HepG2 (cell line): Measurements from ENCODE around the gene TUFM. TPM values are rescaled to one million over a fixed set of nuclear protein-coding genes. Genes with fewer than 3 reads are reported as not detected.

ENCODE experiments used
- BORCS8-MEF2B ChIP-seq: sonication (generic); formaldehyde crosslinking; IDR thresholded peaks from 2 replicates; pipeline ENCODE4 v1.8.0; 2022; ENCODE audit warnings: mild to moderate bottlenecking, missing genetic modification reagents
- GATA4 ChIP-seq: sonication (generic); IDR thresholded peaks from 2 replicates; pipeline ENCODE4 v1.6.1; 2016; ENCODE audit warnings: antibody characterized with exemption, low read depth, borderline replicate concordance
- GLI4 ChIP-seq: sonication (generic); formaldehyde crosslinking; IDR thresholded peaks from 2 replicates; pipeline ENCODE4 v1.5.1; 2020; ENCODE audit warnings: missing genetic modification reagents, mild to moderate bottlenecking, moderate library complexity, borderline replicate concordance
- GTF2F1 ChIP-seq: fragments of 150-350 bp; IDR thresholded peaks from 2 replicates; pipeline ENCODE4 v1.6.1; 2014; ENCODE audit warnings: low read length
- PPARG ChIP-seq: conservative IDR thresholded peaks from 2 replicates; pipeline ENCODE4 v1.6.1; 2016; ENCODE audit warnings: missing biosample characterization, missing genetic modification reagents
- TMF1 ChIP-seq: sonication (generic); formaldehyde crosslinking; IDR thresholded peaks from 2 replicates; pipeline ENCODE4 v1.8.1; 2022; ENCODE audit warnings: low read depth, missing genetic modification reagents
- ZBTB38 ChIP-seq: sonication (generic); formaldehyde crosslinking; IDR thresholded peaks from 2 replicates; pipeline ENCODE4 v1.5.1; 2020; ENCODE audit warnings: mild to moderate bottlenecking, missing genetic modification reagents
- ZKSCAN5 ChIP-seq: sonication (generic); formaldehyde crosslinking; IDR thresholded peaks from 2 replicates; pipeline ENCODE4 v1.5.1; 2020; ENCODE audit warnings: mild to moderate bottlenecking, missing genetic modification reagents
- ZNF614 ChIP-seq: IDR thresholded peaks from 2 replicates; pipeline ENCODE4 v1.6.1; 2018; ENCODE audit warnings: missing biosample characterization, missing genetic modification reagents, inconsistent platforms, borderline replicate concordance
- ZNF720 ChIP-seq: sonication (generic); formaldehyde crosslinking; IDR thresholded peaks from 2 replicates; pipeline ENCODE4 v1.4.0; 2020; ENCODE audit warnings: missing genetic modification reagents
- ZNF891 ChIP-seq: sonication (generic); formaldehyde crosslinking; IDR thresholded peaks from 2 replicates; pipeline ENCODE4 v1.5.0; 2020; ENCODE audit warnings: mild to moderate bottlenecking, missing genetic modification reagents
- polyA plus RNA-seq, 8 experiments: library from polyadenylated mRNA; depleted of rRNA in 3 of 8; stranded (reverse) in 7 of 8; unstranded in 1 of 8; fragments of >200 nt; fragmentation: Illumina TruSeq in 4 of 8; extraction: Trizol in 4 of 8; gene quantifications; 2 replicates each; pipeline versions ENCODE4 v1.2.1 to v1.2.3, GENCODE V29; 2011 to 2016; ENCODE audit warnings: low read depth in 4 of 8, missing spikeins in 1 of 8, mixed read lengths in 1 of 8; ENCODE audit not compliant: insufficient read depth in 1 of 8
- total RNA-seq, 5 experiments: library from RNA; depleted of rRNA; stranded (reverse); fragments of >200 nt; fragmentation: Illumina TruSeq; extraction: Trizol; gene quantifications; 2 replicates each; pipeline ENCODE4 v1.2.3, GENCODE V29; 2016; ENCODE audit warnings: low read depth in 1 of 5
- TF ChIP-seq, protein P1 (sequence below): sonication (generic); formaldehyde crosslinking; IDR thresholded peaks from 2 replicates; pipeline ENCODE4 v1.5.0; 2020; ENCODE audit warnings: missing genetic modification reagents, mild to moderate bottlenecking, borderline replicate concordance
- TF ChIP-seq, protein P2 (sequence below): sonication (generic); formaldehyde crosslinking; IDR thresholded peaks from 2 replicates; pipeline ENCODE4 v1.4.0; 2020; ENCODE audit warnings: missing genetic modification reagents, borderline replicate concordance
- TF ChIP-seq, protein P3 (sequence below): sonication (generic); formaldehyde crosslinking; conservative IDR thresholded peaks from 2 replicates; pipeline ENCODE4 v1.5.0; 2020; ENCODE audit warnings: missing genetic modification reagents
- TF ChIP-seq, protein P4 (sequence below): sonication (generic); formaldehyde crosslinking; IDR thresholded peaks from 2 replicates; pipeline ENCODE4 v1.5.0; 2020; ENCODE audit warnings: mild to moderate bottlenecking, missing genetic modification reagents, moderate library complexity
- TF ChIP-seq, protein P5 (sequence below): sonication (generic); formaldehyde crosslinking; IDR thresholded peaks from 2 replicates; pipeline ENCODE4 v1.8.0; 2022; ENCODE audit warnings: mild to moderate bottlenecking, missing genetic modification reagents; ENCODE audit not compliant: insufficient replicate concordance
- TF ChIP-seq, protein P6 (sequence below): sonication (generic); formaldehyde crosslinking; conservative IDR thresholded peaks from 2 replicates; pipeline ENCODE4 v1.4.0; 2020; ENCODE audit warnings: missing genetic modification reagents

The TUFM gene
- total and polyA plus RNA-seq, 2 of the 13 experiments (the other 11 are each of a cell fraction or from before 2014, with no cell fraction given) = 206 to 298 TPM

DNA sequence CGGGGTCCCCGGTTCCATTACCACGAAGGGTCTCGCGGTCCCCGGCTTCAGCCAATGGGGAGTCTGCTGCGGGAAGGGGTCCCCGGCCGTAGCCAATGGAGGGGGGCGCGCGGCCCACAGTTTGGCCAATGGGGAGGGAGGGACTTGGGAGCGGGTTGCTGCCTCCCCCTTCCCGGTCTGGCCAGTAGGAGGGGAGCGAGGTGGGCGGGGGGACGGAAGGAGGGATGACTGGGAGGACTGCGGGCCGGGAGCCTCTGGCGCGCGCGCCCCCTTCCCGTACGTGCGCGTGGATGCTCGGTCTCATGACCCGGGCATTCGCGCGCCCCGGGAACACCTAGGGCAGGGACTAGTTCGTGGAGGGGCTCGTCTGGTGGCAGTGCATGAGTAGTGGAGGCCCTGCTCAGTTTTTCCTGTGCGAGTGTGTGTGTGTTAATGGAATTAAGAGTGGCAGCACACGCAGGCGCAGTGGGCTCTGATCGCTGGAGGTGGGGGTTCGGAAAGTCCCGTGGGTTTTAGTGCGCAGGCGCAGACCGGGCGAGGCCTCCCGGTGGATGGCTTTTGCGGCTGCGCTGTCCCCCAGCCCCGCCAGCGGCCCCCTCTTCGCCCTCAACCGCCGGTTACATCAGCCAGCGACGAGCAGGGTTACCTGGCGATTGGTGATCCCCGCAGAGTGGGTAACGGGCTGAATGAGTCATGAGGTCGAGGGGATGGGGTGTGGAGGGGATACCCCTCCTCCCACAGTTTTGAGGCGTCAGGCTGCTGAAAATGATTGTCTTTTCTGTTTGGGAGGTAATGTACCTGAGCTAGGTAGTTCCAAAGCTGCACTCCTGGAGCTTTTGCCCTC lies 22.1 kb downstream of the TUFM start (continued):
- TF ChIP-seq, protein P1, sequence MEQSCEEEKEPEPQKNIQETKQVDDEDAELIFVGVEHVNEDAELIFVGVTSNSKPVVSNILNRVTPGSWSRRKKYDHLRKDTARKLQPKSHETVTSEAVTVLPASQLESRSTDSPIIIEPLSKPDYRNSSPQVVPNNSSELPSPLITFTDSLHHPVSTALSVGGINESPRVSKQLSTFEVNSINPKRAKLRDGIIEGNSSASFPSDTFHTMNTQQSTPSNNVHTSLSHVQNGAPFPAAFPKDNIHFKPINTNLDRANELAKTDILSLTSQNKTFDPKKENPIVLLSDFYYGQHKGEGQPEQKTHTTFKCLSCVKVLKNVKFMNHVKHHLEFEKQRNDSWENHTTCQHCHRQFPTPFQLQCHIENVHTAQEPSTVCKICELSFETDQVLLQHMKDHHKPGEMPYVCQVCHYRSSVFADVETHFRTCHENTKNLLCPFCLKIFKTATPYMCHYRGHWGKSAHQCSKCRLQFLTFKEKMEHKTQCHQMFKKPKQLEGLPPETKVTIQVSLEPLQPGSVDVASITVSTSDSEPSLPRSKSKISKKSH (CRISPR knock-in tag) = no peak; the same call in none of the 2 replicates
- TF ChIP-seq, protein P2, sequence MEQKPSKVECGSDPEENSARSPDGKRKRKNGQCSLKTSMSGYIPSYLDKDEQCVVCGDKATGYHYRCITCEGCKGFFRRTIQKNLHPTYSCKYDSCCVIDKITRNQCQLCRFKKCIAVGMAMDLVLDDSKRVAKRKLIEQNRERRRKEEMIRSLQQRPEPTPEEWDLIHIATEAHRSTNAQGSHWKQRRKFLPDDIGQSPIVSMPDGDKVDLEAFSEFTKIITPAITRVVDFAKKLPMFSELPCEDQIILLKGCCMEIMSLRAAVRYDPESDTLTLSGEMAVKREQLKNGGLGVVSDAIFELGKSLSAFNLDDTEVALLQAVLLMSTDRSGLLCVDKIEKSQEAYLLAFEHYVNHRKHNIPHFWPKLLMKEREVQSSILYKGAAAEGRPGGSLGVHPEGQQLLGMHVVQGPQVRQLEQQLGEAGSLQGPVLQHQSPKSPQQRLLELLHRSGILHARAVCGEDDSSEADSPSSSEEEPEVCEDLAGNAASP (CRISPR knock-in tag) = no peak; the same call in 1 of the 2 replicates
- TF ChIP-seq, protein P3, sequence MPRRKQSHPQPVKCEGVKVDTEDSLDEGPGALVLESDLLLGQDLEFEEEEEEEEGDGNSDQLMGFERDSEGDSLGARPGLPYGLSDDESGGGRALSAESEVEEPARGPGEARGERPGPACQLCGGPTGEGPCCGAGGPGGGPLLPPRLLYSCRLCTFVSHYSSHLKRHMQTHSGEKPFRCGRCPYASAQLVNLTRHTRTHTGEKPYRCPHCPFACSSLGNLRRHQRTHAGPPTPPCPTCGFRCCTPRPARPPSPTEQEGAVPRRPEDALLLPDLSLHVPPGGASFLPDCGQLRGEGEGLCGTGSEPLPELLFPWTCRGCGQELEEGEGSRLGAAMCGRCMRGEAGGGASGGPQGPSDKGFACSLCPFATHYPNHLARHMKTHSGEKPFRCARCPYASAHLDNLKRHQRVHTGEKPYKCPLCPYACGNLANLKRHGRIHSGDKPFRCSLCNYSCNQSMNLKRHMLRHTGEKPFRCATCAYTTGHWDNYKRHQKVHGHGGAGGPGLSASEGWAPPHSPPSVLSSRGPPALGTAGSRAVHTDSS = no peak
- 0 out of 2 replicates have a peak, but pooled peaks have one; percentile 44 for TF ChIP-seq TMF1
- peak; percentile 62; the same call in 1 of the 2 replicates for TF ChIP-seq ZNF891 (CRISPR knock-in tag)
- TF ChIP-seq, protein P4, sequence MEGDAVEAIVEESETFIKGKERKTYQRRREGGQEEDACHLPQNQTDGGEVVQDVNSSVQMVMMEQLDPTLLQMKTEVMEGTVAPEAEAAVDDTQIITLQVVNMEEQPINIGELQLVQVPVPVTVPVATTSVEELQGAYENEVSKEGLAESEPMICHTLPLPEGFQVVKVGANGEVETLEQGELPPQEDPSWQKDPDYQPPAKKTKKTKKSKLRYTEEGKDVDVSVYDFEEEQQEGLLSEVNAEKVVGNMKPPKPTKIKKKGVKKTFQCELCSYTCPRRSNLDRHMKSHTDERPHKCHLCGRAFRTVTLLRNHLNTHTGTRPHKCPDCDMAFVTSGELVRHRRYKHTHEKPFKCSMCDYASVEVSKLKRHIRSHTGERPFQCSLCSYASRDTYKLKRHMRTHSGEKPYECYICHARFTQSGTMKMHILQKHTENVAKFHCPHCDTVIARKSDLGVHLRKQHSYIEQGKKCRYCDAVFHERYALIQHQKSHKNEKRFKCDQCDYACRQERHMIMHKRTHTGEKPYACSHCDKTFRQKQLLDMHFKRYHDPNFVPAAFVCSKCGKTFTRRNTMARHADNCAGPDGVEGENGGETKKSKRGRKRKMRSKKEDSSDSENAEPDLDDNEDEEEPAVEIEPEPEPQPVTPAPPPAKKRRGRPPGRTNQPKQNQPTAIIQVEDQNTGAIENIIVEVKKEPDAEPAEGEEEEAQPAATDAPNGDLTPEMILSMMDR = peak; percentile 57
- peak; percentile 75 for TF ChIP-seq GLI4
- TF ChIP-seq GTF2F1 = no peak
- peak; percentile 52; the same call in 1 of the 2 replicates for TF ChIP-seq ZNF614 (CRISPR knock-in tag)
- no peak for TF ChIP-seq PPARG (CRISPR knock-in tag)
- no peak for TF ChIP-seq ZNF720
- TF ChIP-seq BORCS8-MEF2B (CRISPR knock-in tag) = peak; percentile 49; the same call in 1 of the 2 replicates
- no peak for TF ChIP-seq ZKSCAN5 (CRISPR knock-in tag)
- TF ChIP-seq, protein P5, sequence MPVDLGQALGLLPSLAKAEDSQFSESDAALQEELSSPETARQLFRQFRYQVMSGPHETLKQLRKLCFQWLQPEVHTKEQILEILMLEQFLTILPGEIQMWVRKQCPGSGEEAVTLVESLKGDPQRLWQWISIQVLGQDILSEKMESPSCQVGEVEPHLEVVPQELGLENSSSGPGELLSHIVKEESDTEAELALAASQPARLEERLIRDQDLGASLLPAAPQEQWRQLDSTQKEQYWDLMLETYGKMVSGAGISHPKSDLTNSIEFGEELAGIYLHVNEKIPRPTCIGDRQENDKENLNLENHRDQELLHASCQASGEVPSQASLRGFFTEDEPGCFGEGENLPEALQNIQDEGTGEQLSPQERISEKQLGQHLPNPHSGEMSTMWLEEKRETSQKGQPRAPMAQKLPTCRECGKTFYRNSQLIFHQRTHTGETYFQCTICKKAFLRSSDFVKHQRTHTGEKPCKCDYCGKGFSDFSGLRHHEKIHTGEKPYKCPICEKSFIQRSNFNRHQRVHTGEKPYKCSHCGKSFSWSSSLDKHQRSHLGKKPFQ (CRISPR knock-in tag) = peak; percentile 19
- TF ChIP-seq, protein P6, sequence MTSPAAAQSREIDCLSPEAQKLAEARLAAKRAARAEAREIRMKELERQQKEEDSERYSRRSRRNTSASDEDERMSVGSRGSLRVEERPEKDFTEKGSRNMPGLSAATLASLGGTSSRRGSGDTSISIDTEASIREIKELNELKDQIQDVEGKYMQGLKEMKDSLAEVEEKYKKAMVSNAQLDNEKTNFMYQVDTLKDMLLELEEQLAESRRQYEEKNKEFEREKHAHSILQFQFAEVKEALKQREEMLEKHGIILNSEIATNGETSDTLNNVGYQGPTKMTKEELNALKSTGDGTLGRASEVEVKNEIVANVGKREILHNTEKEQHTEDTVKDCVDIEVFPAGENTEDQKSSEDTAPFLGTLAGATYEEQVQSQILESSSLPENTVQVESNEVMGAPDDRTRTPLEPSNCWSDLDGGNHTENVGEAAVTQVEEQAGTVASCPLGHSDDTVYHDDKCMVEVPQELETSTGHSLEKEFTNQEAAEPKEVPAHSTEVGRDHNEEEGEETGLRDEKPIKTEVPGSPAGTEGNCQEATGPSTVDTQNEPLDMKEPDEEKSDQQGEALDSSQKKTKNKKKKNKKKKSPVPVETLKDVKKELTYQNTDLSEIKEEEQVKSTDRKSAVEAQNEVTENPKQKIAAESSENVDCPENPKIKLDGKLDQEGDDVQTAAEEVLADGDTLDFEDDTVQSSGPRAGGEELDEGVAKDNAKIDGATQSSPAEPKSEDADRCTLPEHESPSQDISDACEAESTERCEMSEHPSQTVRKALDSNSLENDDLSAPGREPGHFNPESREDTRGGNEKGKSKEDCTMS (CRISPR knock-in tag) = no peak
- TF ChIP-seq GATA4 = no peak; the same call in 1 of the 2 replicates
- TF ChIP-seq ZBTB38 = peak; percentile 80
